Prostate gland (tissue), 2 donors: Measurements from ENCODE around the gene SMYD3. TPM values are rescaled to one million over a fixed set of nuclear protein-coding genes. Genes with fewer than 3 reads are reported as not detected.

ENCODE experiments used
- DNase-seq: peaks from one replicate; pipeline ENCODE4 v3.0.0-alpha.2; 2019; ENCODE audit warnings: low spot score
- H3K27ac ChIP-seq, 2 donors: fragments of 200-600 bp; sonication (generic); 2 replicates each; pipeline ENCODE4 v1.5.1; 2017 to 2019
- H3K27me3 ChIP-seq: fragments of 200-600 bp; sonication (generic); replicated peaks from 2 replicates; pipeline ENCODE4 v1.5.1; 2019; ENCODE audit not compliant: insufficient read depth
- H3K36me3 ChIP-seq, 2 donors: fragments of 200-600 bp; sonication (generic); 1 replicate in 1 of 2; 2 replicates in 1 of 2; pipeline versions ENCODE4 v1.5.1 to v1.8.1; 2017 to 2019
- H3K4me1 ChIP-seq: fragments of 200-600 bp; sonication (generic); replicated peaks from 2 replicates; pipeline ENCODE4 v1.5.1; 2019
- H3K4me3 ChIP-seq, 2 donors: fragments of 200-600 bp; sonication (generic); 2 replicates each; pipeline ENCODE4 v1.5.1; 2017 to 2019
- H3K9me3 ChIP-seq: fragments of 200-600 bp; sonication (generic); 2 replicates; pipeline ENCODE4 v1.5.1; 2017
- POLR2A ChIP-seq: fragments of 450-650 bp; IDR thresholded peaks from one replicate; pipeline ENCODE4 v1.6.1; 2016; ENCODE audit warnings: antibody characterized with exemption, mild to moderate bottlenecking
- POLR2AphosphoS5 ChIP-seq: sonication (generic); formaldehyde crosslinking; IDR thresholded peaks from one replicate; pipeline ENCODE4 v1.6.1; 2017; ENCODE audit warnings: antibody characterized with exemption
- WGBS: methylation state at CpG from one replicate; pipeline ENCODE4 v1.1.5; 2018; 5-methylcytosine and 5-hydroxymethylcytosine counted together
- intact Hi-C: fragments of 100-400 bp; cut with DNase I; formaldehyde crosslinking; loops from one replicate; pipeline ENCODE4 v1.14.2; 2022
- total RNA-seq, 2 donors: library from RNA; depleted of rRNA; stranded (reverse); fragments of >200 nt; gene quantifications; one replicate each; pipeline ENCODE4 v1.1.0, GENCODE V29; 2016
- TF ChIP-seq, protein P1 (sequence below), 4 experiments: fragments of 200-600 bp in 2 of 4; fragments of 450-650 bp in 2 of 4; sonication (generic) in 2 of 4; IDR thresholded peaks; 1 replicate in 3 of 4; 2 replicates in 1 of 4; pipeline ENCODE4 v1.5.1; 2016 to 2019; ENCODE audit warnings: antibody characterized with exemption in 4 of 4, mild to moderate bottlenecking in 2 of 4, moderate library complexity in 2 of 4

SMYD3 gene
- total RNA-seq, 2 donors from 2014 or later, result 19.8 to 23.9 TPM

DNA sequence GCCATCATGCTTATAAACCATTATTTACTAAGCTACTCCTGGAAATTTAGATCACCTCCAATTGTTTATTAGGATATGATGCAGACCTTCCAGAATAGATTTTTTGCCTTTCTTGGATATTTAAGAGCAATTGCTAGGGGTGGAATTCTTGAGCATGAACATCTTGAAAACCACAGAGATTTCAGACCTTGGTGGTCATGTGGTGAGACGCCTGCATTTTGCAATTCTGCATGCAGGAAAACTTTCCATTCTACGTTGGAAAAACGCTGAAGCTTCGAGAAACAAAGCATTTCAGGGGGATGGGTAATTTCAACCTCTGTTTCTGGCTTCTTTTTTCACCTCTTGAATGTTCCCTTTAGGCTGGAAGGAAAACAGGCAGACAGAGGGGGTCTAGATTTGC lies 756.0 kb downstream of the SMYD3 start:
- WGBS, result 85% methylated on average over 4 of the region's 4 CpGs
- no peaks in the 10 kb centered on the region for H3K4me1 ChIP-seq
- TF ChIP-seq, protein P1, sequence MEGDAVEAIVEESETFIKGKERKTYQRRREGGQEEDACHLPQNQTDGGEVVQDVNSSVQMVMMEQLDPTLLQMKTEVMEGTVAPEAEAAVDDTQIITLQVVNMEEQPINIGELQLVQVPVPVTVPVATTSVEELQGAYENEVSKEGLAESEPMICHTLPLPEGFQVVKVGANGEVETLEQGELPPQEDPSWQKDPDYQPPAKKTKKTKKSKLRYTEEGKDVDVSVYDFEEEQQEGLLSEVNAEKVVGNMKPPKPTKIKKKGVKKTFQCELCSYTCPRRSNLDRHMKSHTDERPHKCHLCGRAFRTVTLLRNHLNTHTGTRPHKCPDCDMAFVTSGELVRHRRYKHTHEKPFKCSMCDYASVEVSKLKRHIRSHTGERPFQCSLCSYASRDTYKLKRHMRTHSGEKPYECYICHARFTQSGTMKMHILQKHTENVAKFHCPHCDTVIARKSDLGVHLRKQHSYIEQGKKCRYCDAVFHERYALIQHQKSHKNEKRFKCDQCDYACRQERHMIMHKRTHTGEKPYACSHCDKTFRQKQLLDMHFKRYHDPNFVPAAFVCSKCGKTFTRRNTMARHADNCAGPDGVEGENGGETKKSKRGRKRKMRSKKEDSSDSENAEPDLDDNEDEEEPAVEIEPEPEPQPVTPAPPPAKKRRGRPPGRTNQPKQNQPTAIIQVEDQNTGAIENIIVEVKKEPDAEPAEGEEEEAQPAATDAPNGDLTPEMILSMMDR (IDR thresholded peaks at IDR 0.05), result no peak
- TF ChIP-seq POLR2AphosphoS5 (no peak), POLR2A (no peak)
- no peak overlapping the region for H3K27ac ChIP-seq
- H3K9me3 ChIP-seq, result no peaks in the 10 kb centered on the region
- H3K36me3 ChIP-seq, result no peaks in the 10 kb centered on the region
- DNase-seq, result no peak
- no peaks in the 10 kb centered on the region for H3K27me3 ChIP-seq
- no peak overlapping the region for H3K4me3 ChIP-seq
- intact Hi-C loops, result no loop called here

DNA sequence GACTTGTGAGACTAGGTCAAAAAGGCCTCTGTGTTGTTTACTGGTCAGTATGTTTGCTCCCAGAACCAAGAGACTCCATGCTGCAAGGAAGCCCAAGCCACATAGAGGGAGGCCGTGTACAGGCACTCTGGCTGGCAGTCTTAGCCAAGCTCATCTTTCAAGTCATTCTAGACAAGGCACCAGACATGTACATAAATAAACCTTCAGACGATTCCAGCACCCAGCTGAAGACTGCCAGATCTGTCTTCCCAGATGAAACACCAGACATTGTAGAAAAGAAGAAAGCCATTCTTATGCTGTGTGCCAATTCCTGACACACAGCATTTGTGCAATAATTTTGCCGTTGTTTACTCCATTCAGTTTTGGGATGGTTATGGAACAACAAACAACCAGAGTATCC lies 756.8 kb downstream of the SMYD3 start:
- H3K27me3 ChIP-seq, result no peaks in the 10 kb centered on the region
- intact Hi-C loops, result no loop called here
- H3K4me3 ChIP-seq, result no peak overlapping the region
- H3K9me3 ChIP-seq, result no peaks in the 10 kb centered on the region
- 71% methylated on average over 3 of the region's 3 CpGs for WGBS
- TF ChIP-seq, protein P1 (IDR thresholded peaks at IDR 0.05), result no peak
- TF ChIP-seq POLR2A (no peak), POLR2AphosphoS5 (no peak)
- no peaks in the 10 kb centered on the region for H3K4me1 ChIP-seq
- H3K27ac ChIP-seq, result no peak overlapping the region
- H3K36me3 ChIP-seq, result no peaks in the 10 kb centered on the region
- no peak for DNase-seq

DNA sequence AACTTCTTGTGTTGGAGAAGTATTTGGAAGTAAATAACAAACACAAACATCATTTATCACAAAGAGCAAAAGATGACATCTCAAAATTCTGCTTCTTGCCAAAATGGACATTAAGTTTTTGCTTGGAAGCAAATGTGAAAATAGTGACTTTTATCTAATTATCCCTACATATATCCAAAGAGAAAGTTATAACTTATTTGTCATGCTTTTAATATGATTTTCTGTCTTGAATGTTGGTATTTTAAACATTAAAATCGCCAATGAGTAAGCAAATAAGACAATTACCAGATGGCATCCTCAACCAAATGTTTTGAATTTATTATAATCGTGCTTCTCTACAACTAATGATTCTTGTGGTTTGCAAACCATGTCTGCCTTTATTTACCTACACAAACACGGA lies 758.0 kb downstream of the SMYD3 start:
- no peak for DNase-seq
- Histone ChIP-seq H3K4me1 (no peaks in the 10 kb centered on the region), H3K4me3 (no peak overlapping the region), H3K9me3 (no peaks in the 10 kb centered on the region), H3K27ac (no peak overlapping the region), H3K27me3 (no peaks in the 10 kb centered on the region), H3K36me3 (no peaks in the 10 kb centered on the region)
- TF ChIP-seq POLR2A (no peak), POLR2AphosphoS5 (no peak)
- TF ChIP-seq, protein P1 (IDR thresholded peaks at IDR 0.05), result no peak
- WGBS, result 84% methylated on average over 3 of the region's 3 CpGs
- intact Hi-C loops, result no loop called here

DNA sequence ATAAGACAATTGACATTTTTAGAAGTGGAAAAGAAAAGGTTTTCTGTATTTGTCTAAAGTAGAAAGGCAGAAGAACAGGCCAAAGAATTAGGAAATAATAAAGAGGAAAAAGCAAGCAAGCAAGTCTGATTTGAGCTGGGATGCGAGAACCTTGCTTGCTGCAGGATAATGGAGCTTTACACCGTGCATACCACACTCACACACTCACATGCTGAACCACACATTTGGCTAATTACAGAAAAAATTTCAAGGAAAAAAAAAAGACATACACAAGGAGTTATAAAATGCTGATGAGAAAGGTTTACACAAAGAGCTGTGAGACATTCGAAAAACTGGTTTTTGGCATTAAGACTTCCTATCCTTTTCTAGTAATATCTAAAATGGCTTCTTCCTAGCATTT lies 758.4 kb downstream of the SMYD3 start:
- DNase-seq, result no peak
- no peaks in the 10 kb centered on the region for H3K4me1 ChIP-seq
- no peaks in the 10 kb centered on the region for H3K27me3 ChIP-seq
- intact Hi-C loops, result no loop called here
- H3K36me3 ChIP-seq, result no peaks in the 10 kb centered on the region
- H3K4me3 ChIP-seq, result no peak overlapping the region
- no peaks in the 10 kb centered on the region for H3K9me3 ChIP-seq
- TF ChIP-seq POLR2A, result no peak
- TF ChIP-seq POLR2AphosphoS5, result no peak
- TF ChIP-seq, protein P1 (IDR thresholded peaks at IDR 0.05), result no peak
- H3K27ac ChIP-seq, result no peak overlapping the region
- 88% methylated on average over 3 of the region's 3 CpGs for WGBS

DNA sequence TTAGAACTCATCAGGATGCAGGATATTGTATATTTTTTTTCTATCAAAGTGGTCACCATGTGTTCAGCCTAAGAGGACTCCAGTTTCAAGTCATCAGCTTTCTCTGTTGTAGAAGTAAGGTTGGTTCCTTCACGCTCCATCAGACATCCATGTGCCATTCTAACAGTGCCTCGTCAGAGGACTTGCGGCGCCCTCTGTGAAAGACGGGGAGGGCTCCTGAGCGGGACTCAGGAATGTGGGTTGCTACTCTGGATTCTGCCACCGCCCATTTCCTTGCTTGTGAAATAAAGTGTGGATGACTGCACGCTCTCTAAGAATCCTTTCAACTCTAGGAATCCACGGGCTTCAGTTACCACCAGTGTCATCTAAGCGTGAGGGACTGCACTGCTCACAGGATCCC lies 758.8 kb downstream of the SMYD3 start:
- intact Hi-C loops, result no loop called here
- DNase-seq, result no peak
- no peaks in the 10 kb centered on the region for H3K4me1 ChIP-seq
- 83% methylated on average over 10 of the region's 10 CpGs for WGBS
- no peaks in the 10 kb centered on the region for H3K9me3 ChIP-seq
- H3K27ac ChIP-seq, result no peak overlapping the region
- H3K4me3 ChIP-seq, result no peak overlapping the region
- no peaks in the 10 kb centered on the region for H3K36me3 ChIP-seq
- TF ChIP-seq POLR2A (no peak), POLR2AphosphoS5 (no peak)
- TF ChIP-seq, protein P1 (IDR thresholded peaks at IDR 0.05), result no peak
- no peaks in the 10 kb centered on the region for H3K27me3 ChIP-seq
